Hematopoietic multipotent progenitor cell treated with erythropoietin and hydrocortisone succinate and interleukin-3 and kit ligand, for 15 days (in vitro differentiated cells): ENCODE measurements around the gene RGL2.

Experiments used
- DNase-seq: peaks from one replicate; pipeline ENCODE4 v3.0.0-alpha.2; 2015; ENCODE audit warnings: low spot score

The RGL2 gene

DNA sequence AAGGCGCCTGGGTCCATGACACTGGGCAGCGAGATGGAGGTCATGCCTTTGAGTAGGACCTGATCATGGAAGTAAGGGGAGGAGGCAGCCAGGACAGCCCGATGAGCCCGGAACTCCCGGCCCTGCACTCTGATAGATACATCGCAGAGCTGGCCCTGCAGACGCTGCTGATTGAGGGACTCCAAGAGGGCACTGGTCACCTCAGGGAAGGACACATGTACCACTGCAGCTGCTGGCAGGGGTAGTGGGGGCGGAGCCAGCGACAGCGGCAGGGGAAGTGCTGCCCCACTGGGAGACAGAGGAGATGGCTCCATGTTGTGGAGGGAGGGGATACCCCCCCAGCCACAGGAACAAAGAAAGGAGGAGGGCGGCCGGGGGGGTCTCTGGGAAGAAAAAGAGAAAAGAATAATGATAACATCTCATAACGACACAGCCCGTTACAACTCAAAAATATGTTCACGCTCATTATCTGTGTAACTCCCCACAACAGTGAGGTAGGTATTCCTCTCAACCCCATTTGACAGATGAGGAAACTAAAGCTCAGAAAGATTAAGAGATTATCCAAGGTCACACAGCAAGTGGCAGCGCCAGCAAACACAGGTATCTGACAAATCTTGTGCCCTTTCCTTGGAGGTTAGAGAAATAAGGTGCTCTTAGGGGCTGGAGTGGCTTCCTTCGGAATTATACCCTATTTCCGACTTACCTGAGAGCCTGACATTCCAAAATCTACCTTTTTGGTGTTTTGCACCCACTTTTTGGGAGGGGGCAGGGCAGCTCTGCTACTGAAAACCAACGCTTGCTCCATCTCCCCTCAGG, 18.1 kb upstream of the RGL2 start:
- no peak for DNase-seq

DNA sequence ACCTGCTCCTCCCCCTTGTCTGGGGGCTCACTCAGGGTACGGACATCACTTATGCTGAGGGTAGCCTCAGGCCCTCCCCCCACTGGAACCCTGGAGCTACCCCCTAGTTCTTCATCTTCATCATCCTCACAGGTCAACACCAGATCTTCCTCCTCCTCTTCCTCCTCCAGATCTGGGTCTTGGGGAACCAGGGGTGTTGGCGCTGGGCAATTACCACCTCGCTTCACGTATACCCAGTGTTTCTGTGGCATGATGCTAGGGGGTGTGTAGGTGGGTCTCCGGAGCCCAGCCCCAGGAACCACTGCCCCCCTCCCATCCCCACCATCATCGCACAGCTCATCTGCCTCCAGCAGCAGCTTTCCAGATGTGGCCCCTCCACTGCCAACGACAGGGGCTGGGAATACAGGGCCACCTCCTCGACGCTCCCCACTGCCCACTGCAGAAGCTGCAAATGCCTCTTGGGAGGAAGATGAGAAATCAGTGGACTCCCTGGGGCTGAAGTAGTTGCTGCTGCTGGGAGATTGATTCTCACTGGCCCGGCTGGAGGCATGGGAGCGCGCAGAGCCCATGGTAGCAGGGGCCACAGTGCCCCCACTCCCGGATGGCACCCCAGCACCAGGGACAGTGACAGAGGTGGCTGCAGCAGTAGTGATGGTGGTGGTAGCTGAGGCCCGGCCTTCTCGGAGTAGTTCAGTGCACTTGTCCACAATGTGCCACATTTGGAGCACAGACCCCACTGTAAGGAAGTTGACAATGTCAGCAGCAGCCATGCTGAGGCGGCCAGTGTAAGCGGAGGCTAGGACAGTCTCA, 17.3 kb upstream of the RGL2 start:
- DNase-seq, result no peak

DNA sequence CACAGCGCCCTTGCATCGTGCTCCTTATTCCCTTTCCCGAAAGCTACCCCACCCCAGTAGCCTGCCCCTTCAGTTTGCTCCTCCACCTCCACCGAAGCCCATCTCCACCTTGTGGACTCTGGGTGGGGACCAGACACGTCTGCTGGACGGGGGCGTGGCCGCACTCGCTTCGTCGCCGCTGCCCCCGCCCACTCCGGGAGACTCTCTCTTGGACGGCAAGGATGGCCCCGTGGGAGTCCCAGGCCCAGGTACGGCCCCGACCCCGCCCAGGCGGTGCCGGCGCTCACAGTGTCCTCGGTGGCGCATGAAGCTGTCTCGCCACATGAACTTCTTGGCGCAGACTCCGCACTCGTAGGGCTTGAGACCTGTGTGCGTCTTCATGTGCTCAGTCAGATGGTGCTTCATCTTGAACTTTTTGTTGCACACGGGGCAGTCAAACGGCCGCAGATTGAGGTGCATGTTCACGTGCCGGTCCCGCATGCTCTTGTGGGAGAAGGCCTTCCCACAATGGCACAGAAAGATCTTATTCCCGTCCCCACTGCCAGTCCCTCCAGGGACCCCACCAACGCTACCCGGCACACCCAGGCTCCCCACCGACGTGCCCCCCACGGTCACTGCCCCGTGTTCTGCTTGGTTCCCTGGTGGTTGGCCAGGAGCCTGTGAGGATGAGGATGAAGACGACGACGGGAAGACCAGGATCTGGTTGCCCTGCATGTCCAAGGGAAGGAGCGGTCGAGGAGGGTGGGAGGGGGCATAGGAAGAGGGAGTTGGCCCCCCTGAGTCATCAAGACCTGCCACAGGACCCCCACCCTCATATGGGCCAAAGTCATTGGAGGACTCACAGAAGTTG, 16.4 kb upstream of the RGL2 start:
- DNase-seq, result peak; percentile 59

DNA sequence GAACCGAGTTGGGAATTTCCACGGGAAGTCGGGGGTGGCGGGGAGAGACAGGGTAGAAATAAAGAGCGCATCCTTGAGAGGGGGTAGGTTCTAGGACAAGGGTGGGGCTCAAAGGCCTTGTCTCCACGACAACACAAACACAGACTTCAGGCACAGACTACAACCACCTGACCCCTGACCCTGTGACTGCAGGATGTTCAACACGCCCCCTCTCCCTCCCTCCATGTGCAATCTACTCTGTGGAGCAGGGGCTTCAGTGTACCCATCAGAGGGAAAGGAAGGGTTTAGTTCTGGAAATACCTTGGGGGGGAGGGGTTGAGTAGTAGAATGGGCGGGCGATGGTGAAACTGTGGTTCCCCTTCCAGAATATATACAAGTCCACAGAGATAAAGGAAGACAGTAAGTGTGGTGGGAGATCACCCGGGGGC, 15.8 kb upstream of the RGL2 start:
- peak; percentile 58 for DNase-seq

DNA sequence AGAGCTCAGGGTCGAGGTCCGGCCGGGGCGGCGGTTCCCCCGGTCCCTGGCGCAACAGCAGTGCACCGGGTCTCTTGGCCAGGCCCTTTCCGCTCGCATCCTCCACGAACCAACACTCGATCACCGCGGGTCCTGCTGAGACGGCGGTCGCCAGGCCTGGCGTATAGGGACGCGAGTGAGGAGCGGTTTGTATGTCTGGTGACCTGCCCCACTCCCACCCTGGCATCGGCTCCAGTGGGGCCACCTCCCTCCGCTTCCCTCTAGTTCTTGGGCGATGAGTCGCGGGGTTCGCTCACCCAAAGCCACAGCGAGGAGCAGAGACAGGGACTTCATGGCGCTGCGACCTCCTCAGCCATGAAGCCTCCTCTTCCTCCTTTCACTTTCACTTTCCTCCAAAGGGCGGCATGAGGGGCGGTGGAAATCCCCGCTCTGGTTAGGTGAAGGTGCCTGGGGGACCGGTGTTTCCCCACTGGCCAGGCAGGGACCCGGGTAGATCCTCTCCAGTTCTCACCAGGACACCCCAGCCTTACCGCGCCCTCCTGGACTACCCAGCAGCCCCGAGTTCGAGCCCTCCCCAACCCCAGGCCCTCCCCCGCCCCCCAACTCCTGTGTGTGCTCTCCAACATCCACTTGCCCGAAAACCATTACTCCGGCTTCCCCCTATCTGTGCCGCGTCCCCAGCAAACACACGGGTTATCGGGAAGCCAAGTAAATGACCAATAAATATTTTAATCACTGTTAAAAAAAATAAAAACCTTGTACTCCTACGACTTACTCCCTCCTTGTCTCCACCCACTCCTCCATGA, 15.2 kb upstream of the RGL2 start, which contains the start of gene TAPBP:
TSS of gene TAPBP (minus strand) at position 370 of the 806 bp plus-strand sequence. CDS start at position 333, 37 bp downstream.
- peak; percentile 77 for DNase-seq

DNA sequence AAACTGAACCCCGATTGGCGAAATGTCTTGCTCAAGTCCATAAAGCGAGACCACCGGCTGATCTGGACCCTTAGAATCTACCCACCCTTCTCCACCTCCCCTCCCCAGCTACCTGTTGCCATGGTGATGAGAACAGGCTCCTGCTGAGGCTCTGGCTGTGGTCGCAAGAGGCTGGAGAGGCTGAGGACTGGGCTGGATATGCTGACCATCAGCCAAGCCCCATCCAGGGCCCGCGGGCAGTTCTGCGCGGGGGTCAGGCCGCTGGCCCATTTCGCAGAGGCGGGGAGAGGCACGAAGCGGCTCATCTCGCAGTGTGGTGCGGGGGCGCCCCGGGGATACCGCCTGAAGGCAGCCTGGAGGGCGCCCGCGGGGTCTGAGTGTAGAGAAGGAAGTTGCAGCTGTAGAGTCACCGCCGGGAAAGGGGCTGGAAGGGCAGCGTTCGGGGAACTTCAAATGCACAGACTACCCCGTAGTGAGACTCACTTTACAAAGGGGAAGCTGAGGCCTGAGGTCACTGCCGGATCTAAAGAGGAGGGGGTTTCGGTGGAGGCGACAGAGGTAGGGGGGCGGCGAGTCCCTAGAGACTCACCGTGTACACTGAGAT, 14.5 kb upstream of the RGL2 start:
- peak; percentile 23 for DNase-seq

DNA sequence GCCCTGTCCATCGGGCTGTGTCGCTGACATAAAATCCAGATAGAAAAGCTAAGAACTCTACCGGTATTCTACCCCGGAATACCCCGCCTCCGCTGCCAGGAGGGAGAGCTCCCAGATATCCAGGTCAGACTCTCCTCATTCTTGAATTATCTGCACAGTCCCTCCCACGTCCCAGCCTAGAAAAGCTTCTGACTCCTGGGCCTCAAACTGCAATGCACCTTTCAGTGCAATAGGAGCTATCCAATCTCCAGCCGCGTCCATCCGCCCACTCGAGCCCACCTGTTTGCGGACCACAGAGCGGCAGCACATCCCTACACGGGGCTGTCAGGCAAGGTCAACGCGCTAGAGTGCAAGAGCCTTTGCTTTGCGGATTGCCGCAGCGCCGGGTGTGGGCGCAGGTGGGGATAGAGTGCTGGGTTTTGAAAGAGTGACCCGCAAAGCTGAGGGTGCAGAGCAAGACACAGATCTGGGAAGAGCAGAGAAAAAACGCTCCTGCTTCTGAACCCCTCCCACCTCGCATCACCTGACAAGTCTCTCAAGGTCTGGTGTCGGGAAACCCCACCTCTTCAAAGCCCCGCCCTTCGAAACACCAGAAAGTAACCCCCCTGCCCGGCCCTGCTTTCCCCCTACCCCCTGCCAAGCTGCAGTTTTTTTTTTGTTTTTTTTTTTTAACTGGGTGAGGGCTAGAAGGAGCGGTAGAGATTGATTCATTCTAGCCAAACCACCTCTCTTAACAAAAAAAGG, 13.8 kb upstream of the RGL2 start:
- peak; percentile 70 for DNase-seq

DNA sequence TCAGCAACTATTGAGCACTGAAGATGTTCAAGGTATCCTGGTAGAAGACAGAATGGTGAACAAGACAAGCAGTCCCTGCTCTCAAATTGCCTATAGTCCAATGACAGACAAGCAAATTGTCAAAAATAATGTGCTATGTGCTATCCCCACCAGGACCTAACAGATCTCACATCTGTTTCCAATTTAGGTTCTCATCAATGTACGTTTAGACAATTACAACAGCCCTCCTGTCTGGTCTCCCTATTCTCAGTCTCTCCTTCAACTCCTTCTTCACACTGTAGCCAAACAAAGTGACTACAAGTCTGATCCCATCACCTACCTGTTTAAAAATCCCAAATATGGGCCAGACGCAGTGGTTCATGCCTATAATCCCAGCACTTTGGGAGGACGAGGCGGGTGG, 7.6 kb upstream of the RGL2 start:
- DNase-seq, result no peak

DNA sequence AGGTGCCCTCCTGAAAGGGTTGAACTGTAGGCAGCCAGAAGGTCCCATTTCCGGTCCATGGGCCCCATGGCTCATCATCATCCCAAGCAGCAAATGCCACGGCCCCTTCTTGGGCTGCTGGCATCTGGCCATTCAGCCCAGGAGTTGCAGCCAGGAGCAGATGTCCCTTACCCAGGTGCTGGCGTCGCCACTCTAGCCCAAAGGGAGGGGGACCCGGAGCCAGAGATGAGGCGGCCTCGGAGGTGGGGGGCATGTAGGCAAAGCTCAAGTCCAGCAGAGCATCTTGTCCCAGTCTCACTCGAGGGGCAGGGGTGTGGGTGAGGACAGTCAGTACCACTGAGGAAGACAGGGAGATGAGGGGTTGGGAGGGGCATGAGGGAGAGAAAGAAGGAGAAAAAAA, 6.3 kb upstream of the RGL2 start:
- no peak for DNase-seq

DNA sequence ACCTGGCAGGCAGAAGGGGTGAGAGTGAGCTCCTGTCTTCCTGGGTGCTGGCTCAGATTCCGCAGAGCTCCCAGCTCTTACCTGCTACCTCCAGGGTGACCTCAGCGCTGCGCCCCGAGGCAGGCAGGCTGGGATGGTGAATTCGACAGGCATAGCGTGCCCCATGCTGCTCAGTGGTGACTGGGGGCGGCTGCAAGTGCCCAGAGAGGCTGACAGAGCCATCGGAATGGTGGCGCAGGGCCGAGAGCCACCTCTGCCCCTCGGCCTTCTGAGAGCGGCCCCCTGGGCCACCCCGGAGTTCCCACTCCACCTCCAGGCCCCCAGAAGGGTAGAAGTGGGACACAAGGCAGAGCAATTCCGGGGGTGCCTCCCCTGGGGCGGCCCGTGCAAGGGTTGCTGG, 5.5 kb upstream of the RGL2 start:
- no peak for DNase-seq

DNA sequence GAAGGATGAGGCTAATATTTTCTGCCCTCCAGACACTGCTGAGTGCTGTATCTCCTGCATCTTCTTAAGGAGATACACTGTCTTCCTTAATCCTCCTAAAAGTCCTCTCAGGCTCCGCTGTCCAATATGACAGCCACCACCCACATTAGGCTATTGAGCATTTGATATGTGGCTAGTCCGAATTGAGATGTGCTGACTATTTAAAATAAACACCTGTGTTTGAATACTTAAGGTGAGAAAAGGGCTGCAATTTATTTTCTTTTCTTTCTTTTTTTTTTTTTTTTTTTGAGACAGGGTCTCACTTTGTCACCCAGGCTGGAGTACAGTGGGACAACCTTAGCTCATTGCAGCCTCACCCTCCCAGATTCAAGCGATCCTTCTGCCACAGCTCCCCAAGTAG, 3.1 kb upstream of the RGL2 start:
- no peak for DNase-seq

DNA sequence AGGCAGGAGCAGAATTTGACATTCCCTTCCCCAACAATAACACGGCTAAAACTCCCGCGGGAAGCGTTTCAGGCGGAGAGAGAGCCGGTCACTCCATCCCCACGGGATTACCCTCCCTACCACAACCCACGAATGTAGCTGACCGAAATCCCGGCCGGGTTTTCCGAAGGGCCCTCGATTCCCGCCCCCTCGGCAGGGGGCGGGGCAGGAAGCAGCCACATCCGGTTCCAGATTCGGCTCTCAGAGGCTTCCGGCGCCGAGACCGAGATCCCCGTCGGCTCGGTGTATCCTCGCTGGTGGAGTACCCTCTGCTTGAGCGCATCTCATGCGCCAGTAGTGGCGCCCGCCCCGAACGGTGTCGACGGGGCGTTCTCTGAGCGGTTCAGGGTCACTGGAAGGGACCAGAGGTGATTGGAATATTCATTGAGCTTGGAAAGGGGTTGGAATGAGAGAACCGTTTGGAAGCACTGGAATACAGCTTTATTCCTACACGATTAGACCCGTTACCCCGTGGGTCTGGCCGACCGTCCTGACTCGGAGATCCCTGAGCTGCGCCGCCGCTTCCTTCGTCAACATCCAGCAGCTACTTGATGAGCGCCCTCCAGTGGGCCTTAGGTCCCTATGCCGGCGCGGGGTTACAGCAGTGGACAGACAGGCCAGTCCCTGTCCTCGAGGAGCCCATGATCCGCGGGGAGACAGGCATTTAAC, 649 bp upstream of the RGL2 start:
- DNase-seq, result peak; percentile 90

DNA sequence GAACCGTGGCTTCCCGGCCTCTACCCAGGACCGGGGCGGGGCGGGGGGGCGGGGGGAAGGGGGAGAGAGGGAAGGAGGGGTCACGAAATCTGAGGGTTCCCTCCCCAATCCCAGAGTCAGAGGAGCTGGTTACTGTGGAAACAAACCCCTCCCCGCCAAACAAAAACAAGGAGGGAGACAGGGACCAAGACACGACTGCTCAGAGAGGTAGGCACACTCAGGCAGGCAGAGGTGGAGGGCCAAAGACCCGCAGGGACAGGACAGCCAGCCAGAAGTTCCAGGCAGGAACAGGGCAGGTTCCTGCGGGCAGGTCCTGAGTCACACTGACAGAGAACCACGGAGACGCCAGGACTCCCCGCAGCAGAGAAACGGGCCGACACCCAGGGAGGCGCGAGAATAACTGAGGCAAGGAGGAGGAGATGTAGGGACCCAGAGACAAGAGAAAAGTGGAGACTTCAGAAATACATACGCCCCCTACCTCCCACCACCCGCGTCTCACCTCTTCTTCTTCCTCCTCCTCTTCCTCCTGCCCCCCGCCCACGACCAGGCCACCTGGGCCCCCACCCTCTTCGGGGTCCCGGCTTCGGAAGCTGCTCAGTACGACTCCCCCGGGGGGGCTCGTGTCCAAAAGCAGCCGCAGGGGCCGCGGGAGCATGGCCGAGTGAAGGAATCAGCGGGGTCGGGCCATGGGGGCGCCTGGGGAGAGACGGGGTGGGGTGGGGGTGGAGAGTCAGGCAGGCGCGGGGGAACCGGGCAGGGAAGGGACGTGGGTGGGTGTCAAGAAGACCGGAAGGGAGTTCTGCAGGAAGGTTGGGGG, 578 bp downstream of the RGL2 start:
- peak; percentile 49 for DNase-seq

DNA sequence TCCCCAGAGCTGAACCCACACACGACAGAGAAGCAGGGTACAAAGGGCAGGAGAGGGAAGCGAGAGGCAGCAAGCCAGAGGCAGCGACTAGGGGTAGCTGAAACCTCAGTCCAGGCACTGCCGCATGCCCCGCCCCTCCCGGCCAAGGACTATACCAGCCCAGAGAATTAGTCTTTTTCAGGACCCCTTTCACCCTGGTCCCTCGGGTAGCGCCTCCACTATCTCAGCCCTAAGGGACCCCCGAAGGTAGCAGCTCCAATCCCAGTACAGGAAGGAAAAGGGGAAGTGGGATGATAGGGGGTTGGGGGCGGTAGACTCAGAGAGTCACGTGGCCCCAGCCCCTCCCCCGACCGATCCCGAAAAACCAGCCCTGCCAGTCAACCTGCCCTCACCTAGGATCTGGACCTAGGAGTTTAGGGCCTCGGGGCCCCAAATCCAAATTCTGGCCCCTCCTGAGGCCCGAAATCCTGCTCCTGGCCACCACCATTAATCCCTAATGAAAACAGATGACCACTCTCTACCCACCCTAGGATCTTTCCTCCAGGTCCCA, 1.3 kb downstream of the RGL2 start:
- DNase-seq, result no peak

DNA sequence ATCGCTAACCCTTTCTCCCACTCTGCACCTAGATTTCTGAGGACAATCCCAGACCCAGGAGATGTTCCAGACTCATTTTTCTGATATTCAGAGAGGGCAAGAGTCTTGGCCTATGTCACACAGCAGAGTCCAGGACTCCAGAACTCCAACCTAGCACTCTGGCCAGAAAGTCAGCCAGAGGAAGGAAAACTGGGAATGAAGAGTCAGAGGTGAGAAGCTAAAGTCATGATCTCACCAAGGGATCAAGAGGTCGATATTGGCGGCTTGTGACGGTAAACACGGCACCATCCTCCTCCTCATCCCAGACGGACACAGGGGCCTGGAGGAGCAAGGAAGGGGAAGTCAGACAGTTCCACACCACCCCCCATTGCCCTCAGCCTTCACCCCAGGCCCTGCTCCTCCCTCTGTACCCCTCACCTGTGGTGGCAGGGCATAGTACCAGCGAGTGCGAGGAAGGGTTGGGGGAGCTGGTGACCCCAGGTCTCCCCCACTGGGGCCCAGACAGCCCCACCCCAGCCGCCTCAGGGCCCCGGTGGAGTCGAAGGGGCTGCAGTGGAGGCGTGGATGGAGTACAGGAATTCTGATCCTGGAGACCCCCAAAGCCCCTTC, 1.8 kb downstream of the RGL2 start:
- no peak for DNase-seq

DNA sequence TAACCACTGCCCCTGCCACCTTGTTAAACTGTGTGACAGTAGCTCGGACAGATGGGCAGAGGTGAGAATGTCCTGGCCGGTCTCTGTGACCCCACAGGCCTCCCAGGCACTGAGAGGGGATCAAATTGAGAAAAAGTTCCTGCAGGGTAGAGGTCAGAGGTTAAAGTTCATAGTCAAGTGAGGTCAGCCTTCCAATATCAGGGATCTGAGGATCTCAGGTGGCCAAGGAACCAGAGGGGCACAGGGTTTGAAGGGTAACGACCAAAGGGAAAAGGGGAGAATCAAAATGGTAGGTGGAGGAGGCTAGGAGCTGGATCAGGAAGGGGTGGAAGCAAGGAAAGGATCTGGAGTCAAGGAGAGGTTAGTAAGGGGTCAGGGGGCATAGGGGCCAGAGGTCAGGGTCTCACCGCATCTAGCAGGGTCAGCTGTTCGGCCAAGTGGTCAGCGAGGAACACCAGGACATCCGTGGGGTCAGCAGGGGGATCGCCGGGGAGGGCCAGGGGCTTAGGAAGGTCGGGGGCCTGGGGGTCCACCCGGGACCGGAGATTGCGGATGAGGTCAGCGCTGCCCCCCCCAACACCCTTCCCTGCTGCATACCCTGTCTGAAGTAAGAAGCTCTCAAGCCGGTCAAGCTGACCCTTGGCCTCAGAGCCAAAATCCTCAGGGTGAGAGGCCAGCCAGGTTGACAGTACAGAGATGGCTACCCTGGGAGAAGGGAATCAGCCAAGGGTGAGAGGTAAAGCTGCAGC, 2.9 kb downstream of the RGL2 start:
- DNase-seq, result no peak

DNA sequence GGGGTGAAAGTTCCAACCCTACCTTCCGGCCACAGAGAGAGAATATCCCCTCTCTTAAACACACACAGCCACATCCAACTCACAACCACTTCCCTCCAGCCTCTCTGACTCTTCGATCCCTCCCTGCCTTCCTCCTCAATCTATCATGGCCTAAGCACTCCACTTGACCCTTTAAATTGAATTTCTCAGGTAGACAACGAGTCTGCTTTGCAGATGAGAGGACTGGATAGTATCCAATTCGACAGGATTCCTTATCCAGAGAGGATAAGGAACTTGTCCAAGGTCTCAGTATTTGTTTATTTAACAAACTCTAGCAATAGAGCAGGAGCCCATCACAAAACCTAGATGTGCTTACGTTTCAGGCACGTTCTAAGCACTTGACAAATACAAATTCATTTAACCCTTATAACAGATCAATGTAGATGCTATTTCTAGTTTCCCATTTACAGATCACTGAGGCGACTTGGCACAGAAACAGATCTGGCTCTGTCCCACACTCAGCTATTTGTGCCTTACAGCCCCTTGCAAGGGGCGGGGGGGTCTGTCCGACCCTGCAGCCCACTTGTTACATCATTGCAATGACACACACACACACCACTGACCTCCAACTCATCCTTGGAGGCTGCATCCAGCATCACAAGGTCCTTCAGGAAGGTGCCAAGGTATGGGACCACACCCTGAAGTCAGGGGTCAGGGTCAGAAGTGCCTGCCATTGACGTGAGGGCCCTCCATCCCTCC, 4.5 kb downstream of the RGL2 start:
- no peak for DNase-seq
